GM18508 (cell line): ENCODE measurements around the gene MDFIC2.
"Not testable (repeated sequence)": the region's sequence is repeated elsewhere in the genome, so short reads cannot be mapped to it uniquely, and the experiment has no call there.

Experiments used
- ATAC-seq: cut with Tn5 transposase; IDR thresholded peaks from one replicate; pipeline ENCODE4 v1.9.1; 2021; ENCODE audit warnings: moderate number of reproducible peaks; ENCODE audit not compliant: insufficient read depth, unreplicated experiment

The MDFIC2 gene

DNA sequence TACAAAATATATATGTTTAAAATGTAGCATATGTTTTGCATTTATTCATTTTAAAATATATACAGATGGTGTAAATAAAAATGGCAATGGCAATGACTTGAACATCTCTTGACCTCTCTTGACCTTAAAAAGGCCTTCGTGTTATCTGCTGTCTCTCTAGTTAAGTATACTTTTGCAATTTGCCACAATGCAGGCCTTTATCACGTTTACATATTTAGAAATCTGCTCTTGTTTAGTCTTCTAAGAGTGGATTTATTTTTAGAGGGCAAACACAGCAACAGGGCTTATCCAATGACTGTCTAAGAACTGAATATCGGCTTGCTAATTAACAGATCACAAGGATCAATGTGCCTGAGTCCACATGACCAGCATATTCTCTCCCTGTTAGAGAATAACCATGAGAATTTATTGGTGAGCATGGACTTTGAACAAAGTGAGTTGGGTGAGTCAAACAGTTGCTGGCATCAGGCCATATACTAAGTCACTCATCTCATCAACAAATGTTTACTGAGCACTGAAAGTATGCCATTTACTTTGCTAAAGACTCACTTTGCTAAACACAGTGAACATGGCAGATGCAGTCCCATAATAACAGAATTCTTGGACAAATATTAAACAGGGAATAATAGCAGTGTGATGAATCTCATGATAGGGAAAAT, 48.2 kb downstream of the MDFIC2 start:
- ATAC-seq, result no peak

DNA sequence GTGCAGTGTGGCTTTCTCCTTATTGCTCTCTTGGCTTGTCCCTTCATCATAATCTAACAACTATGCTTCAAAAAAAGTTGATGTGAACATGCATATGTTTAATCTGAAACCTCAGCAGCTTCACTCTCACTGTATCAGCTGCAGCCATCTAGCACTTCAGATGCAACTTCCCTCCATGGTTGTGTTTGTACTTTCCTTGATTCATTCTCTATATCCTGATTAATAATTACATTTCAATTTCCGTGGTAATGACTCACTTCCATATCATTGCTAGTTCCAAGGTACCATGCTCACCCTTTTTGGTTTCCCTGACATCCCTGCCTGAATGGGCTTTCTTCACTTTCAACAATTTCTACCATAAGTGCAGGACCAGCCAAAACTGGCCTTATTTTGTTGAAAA, 51.2 kb downstream of the MDFIC2 start:
- ATAC-seq, result no peak

DNA sequence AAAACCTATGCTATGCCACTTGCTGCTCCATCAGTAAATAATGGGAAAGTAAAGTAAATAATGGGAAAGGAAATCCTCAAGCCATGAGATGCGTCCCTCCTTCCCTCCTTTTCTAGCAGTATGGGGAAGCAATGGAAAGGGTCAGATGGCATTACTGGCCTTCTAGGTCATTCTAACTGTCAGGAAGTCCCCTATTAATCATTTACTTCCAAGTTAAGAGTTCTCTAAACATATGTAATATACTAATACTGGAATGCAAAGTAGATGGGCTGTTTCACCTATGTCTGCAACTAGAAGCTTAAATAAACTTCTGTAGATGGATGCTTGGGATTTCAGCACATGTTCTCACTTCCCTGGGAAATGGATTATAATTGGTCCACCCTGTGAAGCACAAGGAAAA, 55.9 kb downstream of the MDFIC2 start:
- no peak for ATAC-seq

DNA sequence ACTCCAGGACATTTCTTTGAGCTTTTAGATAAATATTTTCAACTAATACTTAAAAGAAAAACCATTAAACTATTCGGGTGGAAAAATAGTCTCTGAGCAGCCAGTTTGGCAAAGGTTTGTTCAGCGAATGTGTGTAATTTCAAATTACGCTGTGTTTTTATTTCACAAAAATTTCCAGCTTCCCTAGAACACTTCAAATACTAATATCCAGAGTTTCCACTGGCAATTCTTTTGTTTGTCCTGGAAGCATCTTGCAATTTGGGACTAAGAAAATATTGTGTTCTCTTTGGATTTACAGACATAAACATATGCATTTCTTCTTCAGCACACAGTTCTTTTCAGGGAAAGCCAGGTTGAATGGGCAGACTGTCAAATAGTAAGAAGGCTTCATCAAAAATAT, 61.9 kb downstream of the MDFIC2 start:
- ATAC-seq, result no peak

DNA sequence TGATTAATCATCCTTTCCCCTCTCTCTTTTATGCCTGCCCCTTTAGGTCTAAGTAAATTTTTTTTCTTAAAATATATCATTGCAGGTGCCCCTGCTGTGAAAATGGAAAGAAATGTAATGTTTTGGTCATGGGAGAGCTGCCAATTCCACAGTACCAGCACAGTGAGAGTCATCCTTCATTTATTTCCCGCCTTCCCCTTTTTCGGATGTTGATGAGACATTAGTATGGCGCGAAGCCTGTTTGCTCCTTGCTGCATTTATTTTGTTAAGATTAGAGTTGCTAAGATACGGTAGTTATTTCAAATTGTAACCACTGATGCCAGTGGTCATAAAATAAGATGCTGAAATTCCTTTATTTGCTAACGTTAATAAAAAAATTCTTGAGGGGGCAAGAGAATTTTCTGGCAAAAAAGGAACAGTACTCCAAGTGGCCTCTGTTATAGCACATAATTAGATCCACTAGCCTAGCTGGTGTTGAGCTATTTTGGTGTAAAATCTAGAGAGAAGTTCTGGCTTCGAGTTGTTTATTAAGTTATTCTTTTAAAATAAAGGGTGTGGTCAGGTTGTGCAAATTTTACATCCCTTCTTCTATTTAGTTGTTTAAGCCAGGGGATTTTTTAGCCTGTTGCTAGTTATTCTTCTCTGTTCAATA, 62.8 kb downstream of the MDFIC2 start:
- no peak for ATAC-seq

DNA sequence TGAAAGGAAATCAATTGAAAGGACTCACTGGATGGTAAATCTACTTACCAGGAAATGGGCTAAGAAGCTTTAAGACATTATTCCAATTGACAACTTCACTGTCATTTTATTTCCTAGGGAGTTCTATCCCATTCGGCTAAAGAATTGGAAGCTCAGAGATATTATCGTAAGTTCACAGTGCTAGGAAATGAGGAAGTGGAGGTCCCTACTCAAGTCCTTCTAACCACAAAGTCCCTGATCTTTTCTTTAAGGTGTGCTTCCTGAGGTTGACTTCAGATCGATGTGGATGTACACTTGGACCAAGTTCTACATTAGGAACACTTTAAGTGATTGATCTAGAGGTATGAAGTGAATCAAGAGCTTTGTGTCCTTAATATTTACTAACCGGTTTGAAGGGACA, 63.6 kb downstream of the MDFIC2 start:
- no peak for ATAC-seq

DNA sequence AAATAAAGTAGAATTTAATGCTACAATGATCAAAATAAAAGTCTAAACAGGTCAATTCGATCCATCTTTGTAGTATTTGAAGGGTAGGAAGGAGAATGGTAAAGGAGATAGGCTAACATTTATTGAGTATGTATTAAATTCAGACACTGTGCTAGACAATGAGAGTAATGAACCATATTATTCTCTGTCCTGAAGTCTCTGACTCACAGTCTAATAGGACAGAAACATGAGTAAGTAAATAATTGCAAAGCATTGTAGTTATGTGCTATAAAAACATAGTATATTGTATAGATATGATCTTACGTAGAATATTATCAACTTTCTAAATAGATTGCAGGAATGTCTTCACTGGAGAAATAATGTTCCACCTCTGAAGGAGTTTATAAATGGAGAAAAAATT, 64.5 kb downstream of the MDFIC2 start:
- no peak for ATAC-seq

DNA sequence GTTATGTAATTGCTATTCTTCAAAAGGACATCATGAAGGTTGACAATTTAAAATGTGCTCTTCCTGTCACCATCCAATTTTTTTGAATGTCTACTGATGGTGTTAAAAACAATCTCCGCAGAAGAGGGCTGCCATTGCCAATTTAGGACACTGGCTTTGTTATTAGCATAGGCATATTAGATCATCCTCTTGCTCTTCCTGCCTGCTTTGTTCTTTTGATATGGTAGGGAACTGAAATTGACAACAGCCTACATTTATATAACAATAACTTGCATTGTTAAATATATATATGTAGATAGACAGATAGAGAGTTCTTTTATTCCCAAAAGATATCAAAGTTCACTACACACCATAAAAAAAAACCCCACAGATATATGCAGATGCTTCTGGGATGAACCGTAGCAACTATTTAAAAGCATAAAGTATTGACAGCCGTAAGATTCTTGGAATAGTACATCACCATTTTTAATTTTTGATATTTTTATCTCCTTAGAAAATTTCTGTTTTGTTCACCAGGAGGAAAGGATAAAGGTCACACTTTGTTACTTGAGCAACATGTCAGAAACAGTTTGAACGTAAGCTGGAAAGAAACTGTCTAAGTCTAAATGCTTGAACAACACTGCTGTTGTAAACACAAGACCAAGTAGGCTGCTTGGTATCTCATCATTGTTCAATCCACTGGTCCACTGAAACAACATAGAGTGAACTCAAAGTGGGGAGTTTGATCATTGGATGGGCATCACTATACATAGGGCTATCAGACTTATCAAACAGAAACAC, 66.5 kb downstream of the MDFIC2 start:
- ATAC-seq, result no peak

DNA sequence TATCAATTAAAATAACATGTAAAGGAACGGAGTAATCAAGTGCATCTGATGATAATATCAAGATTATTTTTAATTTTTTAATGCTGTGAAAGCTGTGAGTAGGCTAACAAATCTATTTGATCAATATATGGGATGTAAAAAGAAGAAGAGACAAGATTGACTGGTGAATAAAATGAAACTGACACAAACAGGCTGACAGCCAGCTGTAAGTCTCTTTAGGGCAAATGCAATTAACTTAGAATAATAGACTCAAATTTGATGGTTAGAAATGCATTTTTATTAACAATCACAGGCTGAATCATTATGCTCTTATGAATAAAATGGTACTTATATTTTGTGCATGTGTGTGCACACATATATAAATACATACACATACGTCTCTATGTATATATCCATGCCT, 68.0 kb downstream of the MDFIC2 start:
- no peak for ATAC-seq

DNA sequence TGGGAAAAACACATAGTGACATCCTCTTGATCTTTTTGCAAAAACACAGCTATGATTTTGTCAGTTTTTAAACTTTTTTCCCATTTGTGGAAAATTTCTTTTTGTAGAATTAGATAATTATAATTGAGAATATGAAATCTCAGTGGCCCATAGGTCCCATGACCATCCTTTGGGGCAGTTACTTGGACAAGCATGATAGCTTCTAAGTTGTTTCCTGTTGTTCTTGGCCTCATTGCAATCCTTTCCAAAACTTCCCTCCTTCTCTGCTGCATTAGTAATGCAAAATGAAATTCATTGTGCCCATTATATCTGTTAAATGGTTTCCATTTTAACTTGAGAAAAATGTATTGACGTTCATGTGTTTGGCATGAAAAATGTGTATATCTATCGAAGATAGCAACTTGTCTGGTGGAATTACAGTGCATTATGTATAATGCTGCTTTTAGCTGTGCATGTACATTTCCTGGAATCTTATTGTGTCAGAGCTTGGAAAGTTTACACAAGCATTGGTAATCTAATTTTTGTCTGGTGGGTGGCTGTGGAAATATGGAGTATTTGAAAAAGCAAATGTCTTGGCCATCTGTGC, 70.0 kb downstream of the MDFIC2 start:
- no peak for ATAC-seq

DNA sequence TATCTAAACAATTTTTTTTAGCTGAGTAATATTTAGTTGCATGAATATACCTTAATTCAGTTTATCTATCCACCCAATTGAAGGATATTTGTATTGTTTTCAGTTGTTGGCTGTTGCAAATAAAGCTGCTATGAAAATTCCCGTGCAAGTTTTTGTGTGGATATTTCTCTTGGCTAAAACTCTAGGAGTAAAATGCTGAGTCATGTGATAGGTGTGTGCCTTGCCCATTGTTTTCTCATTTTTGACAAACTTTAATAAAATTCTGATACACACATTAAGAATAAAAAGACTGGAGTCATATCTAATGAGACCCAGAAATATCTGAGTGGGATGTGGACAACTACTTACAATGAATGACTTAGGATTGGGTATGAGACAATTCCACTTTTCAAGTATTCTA, 78.6 kb downstream of the MDFIC2 start:
- no peak for ATAC-seq

DNA sequence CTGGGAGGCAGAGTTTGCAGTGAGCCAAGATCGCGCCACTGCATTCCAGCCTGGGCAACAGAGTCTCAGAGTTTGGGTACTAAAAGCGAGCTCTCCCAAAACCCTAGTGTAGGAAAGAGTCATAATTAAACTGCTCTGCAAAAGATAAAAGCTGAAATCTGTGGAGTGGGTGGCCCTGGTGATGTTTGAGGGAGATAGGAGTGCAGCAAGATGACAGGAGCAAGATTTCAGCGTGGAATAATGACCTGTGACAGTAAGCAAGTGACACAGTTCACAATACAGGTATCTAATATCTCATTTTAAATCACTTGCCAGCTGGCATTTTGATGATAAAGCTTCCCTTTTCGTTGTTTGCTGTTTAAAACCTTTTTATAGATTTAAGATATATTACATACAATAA, 79.3 kb downstream of the MDFIC2 start:
- no peak for ATAC-seq

DNA sequence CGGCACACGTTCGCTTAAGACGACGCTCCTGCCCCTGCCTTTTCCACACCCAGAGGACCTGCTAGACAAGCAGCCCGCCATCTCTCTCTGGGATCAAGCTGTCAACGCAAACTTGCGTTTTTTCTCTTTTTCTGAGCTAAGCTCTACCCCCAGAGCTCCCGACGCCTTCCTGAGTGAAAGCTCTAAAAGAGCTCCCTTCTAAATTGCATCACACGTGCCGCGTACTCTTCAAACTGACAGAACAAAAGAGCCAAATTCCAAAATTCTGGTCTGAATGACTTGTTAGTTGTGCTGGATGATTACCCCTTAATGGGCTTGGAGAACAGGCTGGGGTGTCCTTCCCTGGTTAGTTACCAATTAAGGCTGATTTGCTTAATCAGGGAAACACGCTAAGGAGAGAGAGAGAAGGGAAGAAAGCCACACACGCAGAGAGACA, 81.2 kb downstream of the MDFIC2 start:
- ATAC-seq, result no peak

DNA sequence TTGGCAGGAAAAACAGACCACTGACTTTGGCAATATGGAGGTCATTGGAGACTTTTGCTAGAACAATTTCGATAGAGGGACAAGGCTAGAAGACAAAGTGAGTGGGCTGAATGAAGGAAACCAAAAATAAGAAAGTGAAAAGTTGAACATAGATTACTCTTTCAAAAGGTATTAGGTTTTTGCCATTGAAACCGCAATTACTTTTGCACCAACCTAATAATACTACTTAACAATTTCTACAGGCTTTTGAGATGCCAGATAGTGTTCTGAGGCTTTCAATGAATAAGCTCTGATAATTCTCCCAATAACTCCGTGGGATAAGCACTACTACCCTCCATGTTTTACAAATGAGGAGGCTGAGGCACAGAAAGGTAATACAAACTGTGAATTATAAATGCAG, 85.0 kb downstream of the MDFIC2 start:
- ATAC-seq, result no peak

DNA sequence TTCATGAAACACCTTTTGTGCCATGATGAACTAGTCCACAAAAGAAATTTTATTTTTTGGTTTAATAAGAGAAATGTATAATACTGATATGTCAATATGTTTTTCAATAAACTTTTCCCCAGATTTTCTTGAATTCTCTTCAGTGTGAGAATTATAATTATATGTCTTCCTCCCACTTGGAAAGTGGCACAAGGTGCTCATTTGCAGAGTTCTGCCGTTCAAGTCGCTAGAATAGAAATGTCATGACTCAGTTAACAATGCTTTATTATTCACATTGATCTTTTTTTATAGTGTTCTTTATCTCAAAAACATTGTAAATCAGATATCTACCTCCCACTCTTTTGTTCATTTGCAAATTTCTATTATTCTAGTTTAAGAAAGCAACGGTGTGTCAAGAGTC, 87.3 kb downstream of the MDFIC2 start:
- no peak for ATAC-seq

DNA sequence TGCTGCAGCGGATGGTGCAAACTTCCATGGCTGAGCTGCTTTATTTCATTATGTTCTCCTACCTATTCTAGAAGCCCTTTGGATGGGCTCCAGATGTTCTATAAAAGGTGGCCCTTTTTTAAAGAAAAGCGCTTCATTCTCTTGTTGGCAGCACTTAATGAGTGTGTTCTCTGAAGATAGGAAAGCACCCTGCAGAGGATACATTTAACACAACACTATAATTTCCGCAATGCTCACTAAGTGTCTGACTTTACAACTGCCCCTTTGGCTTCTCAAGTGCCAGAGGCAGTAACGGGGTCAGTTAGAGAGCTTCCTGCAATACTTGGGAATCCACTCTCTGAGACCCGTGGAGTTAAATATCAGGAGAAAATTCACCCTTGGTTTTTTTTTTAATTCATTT, 88.1 kb downstream of the MDFIC2 start:
- ATAC-seq, result no peak

DNA sequence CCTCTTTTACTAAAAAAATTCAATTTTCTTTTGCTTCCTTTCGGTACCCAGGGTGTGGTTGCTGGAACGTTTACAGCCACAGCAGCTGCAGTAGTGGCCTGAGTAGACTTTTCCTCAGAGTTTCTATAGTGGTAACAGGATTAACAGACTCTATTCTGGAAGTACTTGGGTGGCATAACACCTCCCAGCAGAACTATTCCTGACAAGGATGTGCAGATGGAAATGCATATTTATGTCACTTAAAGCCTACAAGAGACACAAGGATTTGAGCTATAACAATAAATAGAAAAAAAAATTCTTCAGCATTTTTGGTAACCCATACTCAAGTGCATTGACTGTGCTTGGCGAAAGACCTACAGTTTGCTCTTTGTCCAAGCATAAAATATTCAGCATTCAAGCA, 94.0 kb downstream of the MDFIC2 start:
- ATAC-seq, result no peak

DNA sequence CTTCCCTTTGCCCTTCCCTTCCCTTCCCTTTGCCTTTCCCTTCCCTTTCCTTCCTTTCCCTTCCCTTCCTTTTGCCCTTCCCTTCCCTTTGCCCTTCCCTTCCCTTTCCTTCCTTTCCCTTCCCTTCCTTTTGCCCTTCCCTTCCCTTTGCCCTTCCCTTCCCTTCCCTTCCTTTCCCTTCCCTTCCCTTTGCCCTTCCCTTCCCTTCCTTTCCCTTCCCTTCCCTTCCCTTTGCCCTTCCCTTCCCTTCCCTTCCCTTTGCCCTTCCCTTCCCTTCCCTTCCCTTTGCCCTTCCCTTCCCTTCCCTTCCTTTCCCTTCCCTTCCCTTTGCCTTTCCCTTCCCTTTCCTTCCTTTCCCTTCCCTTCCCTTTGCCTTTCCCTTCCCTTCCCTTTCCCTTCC, 101.2 kb downstream of the MDFIC2 start:
- ATAC-seq, result not testable (repeated sequence)

DNA sequence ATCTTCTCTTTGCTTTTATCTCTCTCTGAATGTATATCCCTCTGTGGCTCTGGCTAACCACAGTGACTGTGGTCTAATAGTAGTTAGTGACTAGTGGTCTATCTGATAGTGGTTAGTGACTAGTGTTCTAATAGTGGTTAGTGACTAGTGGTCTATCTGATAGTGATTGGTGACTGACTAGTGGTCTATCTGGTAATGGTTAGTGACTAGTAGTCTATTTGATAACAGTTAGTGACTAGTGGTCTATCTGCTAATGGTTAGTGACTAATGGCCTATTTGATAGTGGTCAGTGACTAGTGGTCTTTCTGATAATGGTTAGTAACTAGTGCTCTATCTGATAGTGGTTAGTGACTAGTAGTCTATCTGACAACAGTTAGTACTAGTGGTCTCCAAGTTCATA, 110.5 kb downstream of the MDFIC2 start:
- no peak for ATAC-seq

DNA sequence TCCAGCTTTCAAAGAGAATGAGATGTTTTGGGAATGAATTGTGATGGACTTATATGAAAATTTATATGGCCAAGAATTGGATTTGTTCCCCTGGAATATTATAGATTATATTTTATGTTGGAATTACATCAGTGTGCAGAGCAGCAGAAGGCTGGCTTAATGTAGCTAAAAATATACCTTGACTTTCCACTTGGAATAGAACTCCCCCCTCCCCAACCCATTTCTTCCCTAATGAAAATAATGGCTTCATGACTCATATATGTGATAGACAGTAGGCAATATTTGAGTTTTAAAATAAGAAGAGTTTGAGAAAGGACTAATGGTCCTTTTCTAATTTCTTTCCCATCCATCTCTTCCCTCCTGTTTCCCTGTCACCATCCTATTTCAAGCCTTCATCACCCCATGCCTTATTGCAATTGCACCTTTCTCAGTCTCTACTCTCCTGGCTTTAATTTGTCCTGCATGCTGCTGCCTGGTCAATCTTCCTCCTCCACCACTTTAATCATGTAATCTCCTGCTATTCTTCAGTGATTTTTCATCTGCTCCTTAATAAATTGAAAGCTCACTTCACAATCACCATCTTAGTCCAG, 122.5 kb downstream of the MDFIC2 start:
- no peak for ATAC-seq

DNA sequence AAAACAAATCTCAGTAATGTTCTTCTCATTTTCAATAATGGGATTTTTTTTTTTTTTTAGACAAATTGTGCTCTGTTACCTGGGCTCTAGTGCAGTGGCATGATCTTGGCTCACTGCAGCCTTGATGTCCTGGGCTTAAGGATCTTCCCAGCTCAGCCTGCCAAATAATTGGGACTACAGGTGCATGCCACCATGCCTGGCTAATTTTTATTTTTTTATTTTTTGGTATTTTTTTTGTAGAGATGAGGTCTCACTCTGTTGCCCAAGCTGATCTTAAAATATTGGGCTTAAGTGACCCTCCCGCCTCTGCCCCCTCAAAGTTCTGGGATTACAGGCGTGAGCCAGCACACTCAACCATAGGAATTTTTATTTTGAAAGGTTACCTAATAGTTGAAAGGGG, 126.2 kb downstream of the MDFIC2 start:
- ATAC-seq, result no peak
